Panc1 (cell line): ENCODE data around the gene FCMR.

Experiments used
- POLR2AphosphoS5 ChIP-seq: IDR thresholded peaks from 2 replicates; pipeline ENCODE4 v1.6.1; 2012; ENCODE audit warnings: mild to moderate bottlenecking, low read depth, low read length, moderate library complexity
- SIN3A ChIP-seq: IDR thresholded peaks from 2 replicates; pipeline ENCODE4 v1.6.1; 2012; ENCODE audit warnings: low read depth, mild to moderate bottlenecking, low read length, moderate library complexity, borderline replicate concordance; ENCODE audit not compliant: insufficient read depth
- TF ChIP-seq, protein P1 (sequence below): fragments of 450-650 bp; IDR thresholded peaks from 2 replicates; pipeline ENCODE4 v1.5.1; 2017; ENCODE audit warnings: mild to moderate bottlenecking
- TF ChIP-seq, protein P2 (sequence below), 2 experiments: IDR thresholded peaks; 2 replicates each; pipeline ENCODE4 v1.6.1; 2011 to 2012; ENCODE audit warnings: low read depth in 2 of 2, control low read depth in 1 of 2, low read length in 1 of 2, mild to moderate bottlenecking in 1 of 2, moderate library complexity in 1 of 2; ENCODE audit not compliant: insufficient read depth in 1 of 2

DNA sequence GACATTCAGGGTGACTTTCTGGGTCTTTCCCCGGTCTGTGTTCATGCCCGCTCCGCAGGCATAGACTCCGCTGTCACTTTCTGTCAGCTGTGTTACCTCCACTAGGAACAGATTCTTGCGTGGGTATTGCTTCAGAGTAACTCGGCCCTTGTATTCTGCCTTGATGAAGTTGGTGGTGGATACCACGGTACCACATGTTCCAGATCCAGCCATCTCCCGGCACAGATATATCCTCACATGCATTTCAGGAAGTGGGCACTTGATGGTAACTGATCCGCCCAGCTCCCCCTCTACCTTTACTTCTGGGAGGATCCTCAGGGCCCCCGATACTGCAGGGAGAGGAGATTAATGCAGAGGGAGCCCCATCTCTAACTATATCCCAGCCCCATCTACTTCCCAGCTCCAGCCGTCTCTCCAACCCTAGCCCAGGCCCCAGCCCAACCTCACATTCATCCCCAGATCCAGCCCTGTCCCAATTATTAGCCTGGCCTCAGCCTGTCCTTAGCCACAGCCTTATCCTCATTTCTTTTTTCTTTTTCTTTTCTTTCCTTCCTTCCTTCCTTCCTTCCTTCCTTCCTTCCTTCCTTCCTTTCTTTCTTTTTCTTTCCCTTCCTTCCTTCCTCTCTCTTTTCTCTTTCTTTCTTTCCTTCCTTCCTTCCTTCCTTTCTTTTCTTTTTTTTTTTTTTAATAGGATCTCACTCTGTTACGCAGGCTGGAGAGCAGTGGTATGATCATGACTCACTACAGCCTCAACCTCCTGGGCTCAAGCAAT lies 7.8 kb downstream of the FCMR start:
- TF ChIP-seq, protein P1, sequence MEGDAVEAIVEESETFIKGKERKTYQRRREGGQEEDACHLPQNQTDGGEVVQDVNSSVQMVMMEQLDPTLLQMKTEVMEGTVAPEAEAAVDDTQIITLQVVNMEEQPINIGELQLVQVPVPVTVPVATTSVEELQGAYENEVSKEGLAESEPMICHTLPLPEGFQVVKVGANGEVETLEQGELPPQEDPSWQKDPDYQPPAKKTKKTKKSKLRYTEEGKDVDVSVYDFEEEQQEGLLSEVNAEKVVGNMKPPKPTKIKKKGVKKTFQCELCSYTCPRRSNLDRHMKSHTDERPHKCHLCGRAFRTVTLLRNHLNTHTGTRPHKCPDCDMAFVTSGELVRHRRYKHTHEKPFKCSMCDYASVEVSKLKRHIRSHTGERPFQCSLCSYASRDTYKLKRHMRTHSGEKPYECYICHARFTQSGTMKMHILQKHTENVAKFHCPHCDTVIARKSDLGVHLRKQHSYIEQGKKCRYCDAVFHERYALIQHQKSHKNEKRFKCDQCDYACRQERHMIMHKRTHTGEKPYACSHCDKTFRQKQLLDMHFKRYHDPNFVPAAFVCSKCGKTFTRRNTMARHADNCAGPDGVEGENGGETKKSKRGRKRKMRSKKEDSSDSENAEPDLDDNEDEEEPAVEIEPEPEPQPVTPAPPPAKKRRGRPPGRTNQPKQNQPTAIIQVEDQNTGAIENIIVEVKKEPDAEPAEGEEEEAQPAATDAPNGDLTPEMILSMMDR: no peak
- TF ChIP-seq SIN3A: no peak
- no peak for TF ChIP-seq POLR2AphosphoS5
- TF ChIP-seq, protein P2, sequence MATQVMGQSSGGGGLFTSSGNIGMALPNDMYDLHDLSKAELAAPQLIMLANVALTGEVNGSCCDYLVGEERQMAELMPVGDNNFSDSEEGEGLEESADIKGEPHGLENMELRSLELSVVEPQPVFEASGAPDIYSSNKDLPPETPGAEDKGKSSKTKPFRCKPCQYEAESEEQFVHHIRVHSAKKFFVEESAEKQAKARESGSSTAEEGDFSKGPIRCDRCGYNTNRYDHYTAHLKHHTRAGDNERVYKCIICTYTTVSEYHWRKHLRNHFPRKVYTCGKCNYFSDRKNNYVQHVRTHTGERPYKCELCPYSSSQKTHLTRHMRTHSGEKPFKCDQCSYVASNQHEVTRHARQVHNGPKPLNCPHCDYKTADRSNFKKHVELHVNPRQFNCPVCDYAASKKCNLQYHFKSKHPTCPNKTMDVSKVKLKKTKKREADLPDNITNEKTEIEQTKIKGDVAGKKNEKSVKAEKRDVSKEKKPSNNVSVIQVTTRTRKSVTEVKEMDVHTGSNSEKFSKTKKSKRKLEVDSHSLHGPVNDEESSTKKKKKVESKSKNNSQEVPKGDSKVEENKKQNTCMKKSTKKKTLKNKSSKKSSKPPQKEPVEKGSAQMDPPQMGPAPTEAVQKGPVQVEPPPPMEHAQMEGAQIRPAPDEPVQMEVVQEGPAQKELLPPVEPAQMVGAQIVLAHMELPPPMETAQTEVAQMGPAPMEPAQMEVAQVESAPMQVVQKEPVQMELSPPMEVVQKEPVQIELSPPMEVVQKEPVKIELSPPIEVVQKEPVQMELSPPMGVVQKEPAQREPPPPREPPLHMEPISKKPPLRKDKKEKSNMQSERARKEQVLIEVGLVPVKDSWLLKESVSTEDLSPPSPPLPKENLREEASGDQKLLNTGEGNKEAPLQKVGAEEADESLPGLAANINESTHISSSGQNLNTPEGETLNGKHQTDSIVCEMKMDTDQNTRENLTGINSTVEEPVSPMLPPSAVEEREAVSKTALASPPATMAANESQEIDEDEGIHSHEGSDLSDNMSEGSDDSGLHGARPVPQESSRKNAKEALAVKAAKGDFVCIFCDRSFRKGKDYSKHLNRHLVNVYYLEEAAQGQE (IDR thresholded peaks at IDR 0.05; ENCODE audit: insufficient read depth in 1 of 2, low read depth in 2 of 2, low read length in 1 of 2): no peak
